ENCODE measurements around the gene PLA2G12B.
"Not testable (repeated sequence)": the region's sequence is repeated elsewhere in the genome, so short reads cannot be mapped to it uniquely, and the experiment has no call there.

The PLA2G12B gene

GRCh38 chr10:72935361-72935760 is 19.2 kb downstream of the PLA2G12B start:
- no peak for DNase-seq (ENCODE audit: low read depth)

- no peak for DNase-seq (ENCODE audit: low read depth)
Measured at GRCh38 chr10:72932259-72933015, 22.2 kb downstream of the PLA2G12B start.

DNA sequence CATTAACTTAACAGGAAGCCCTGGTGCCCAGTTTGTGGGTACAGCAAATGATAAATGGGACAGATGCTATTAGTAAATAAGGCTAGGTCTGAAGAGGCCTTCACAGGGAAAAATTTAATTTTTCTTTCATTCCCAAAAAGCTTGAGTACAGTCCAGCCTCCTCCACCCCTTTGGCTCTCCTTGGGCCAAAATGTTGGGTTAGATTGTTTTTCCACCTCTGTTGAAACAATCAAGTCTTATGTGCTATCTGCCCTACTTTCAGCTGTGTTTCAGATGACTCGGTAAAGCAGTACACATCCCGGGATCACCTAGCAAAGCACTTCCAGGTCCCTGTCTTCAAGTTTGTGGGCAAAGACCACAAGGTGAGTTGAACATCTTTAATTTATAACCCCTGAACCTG is 24.3 kb downstream of the PLA2G12B start:
- DNase-seq (ENCODE audit: low read depth) = no peak

DNA sequence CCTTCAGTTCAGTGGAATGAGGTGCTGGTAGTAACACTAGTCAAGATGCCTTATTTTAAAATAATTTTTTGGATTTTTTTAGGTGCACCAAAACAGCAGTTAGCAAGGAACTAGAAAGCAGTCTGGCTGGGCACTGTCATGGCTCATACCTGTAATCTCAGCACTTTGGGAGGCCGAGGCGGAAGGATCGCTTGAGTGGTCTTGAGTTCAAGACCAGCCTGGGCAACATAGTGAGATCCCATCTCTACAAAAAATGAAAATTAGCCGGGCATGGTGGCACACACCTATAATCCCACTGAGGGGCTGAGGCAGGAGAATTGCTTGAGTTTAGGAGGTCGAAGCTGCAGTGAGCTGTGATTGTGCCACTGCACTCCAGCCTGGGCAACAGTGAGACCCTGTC is 25.8 kb downstream of the PLA2G12B start:
- no peak for DNase-seq (ENCODE audit: low read depth)

- DNase-seq (ENCODE audit: low read depth) = no peak
Measured at GRCh38 chr10:72927485-72927884, 27.1 kb downstream of the PLA2G12B start.

GRCh38 chr10:72925951-72926465 is 28.6 kb downstream of the PLA2G12B start:
- DNase-seq (ENCODE audit: low read depth) = no peak

GRCh38 chr10:72924351-72924750 is 30.3 kb downstream of the PLA2G12B start:
- no peak for DNase-seq (ENCODE audit: low read depth)

DNA sequence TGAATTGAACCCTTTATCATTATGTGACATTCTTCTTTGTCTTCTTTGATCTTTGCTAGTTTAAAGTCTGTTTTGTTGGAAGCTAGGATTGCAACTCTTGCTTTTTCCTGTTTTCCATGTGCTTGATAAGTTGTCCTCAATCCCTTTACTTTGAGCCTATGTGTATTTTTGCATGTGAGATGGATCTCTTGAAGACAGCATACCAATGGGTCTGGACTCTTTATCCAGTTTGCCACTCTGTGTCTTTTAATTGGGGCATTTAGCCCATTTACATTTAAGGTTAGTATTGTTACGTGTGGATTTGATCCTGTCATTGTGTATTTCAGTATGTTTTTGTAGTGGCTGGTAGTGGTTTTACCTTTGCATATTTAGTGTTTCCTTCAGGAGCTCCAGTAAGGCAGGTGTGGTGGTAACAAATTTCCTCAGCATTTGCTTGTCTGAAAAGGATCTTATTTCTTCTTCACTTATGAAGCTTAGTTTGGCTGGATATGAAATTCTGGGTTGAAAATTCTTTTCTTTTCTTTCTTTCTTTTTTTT is 33.4 kb downstream of the PLA2G12B start:
- DNase-seq (ENCODE audit: low read depth) = not testable (repeated sequence)

- DNase-seq (ENCODE audit: low read depth) = no peak
Measured at GRCh38 chr10:72918352-72918751, 36.3 kb downstream of the PLA2G12B start.

DNA sequence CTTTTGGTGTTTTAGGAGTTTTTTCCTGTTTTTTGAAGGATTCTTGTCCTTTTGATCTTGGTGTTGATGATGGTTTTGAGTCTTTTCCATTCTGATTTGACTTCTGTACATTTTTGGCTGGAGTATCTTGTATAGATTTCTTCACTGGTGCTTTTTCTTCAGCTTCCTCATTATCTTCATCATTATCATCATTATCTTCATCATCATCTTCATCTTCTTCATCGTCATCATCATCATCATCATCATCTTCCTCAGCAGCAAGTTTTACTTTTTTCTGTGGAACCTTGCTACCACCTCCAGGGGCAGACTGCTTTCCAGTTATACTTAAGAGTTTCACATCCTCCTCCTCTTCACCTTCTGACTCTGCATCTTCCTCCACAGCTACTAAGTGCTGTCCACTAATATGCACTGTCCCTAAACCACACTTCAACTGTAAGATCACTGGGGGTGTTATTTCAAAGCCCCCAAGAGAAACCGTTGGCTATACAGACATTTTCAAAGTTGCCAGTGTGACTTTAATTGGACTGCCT is 36.7 kb downstream of the PLA2G12B start:
- not testable (repeated sequence) for DNase-seq (ENCODE audit: low read depth)

GRCh38 chr10:72917201-72917600 is 37.4 kb downstream of the PLA2G12B start:
- DNase-seq (ENCODE audit: low read depth) = not testable (repeated sequence)

DNA sequence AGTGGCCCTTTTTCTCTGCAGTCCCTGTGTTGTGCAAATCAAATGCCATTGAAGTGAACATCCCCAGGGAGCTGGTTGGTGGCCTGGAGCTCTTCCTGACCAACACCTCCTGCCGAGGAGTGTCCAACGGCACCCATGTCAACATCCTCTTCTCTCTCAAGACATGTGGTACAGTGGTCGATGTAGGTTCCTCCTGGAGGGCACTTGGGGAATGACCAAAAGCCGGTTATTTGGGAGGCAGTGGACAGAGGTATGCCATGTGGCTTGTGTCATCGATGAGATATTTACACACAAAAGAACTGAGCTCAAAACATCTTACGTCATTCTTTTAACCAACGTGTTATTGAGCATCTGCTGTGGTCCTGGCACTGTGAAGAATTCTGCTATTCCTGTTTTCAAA is 41.3 kb downstream of the PLA2G12B start:
- no peak for DNase-seq (ENCODE audit: low read depth)

DNA sequence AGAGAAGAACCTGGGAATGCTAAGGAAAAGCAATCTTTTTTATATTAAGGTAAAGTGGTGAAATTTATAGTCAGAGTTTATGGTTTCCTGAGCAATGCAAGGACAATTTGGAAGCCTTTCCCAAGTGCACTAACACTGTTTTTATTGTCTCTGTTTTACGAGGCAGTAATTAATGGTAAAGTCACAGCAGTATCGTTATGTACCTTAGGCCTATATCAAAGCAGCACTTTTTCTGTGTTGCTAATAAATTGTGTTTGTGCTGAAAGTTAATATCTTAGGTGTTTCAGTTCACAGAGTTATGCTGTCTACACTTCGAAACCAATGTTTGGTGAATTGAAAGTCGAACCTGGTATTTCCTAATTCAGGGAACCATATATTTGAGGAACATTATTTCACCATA is 41.9 kb downstream of the PLA2G12B start:
- DNase-seq (ENCODE audit: low read depth) = no peak

- no peak for DNase-seq (ENCODE audit: low read depth)
Measured at GRCh38 chr10:72911758-72912157, 42.8 kb downstream of the PLA2G12B start.

GRCh38 chr10:72910705-72911104 is 43.9 kb downstream of the PLA2G12B start:
- DNase-seq (ENCODE audit: low read depth) = no peak

DNA sequence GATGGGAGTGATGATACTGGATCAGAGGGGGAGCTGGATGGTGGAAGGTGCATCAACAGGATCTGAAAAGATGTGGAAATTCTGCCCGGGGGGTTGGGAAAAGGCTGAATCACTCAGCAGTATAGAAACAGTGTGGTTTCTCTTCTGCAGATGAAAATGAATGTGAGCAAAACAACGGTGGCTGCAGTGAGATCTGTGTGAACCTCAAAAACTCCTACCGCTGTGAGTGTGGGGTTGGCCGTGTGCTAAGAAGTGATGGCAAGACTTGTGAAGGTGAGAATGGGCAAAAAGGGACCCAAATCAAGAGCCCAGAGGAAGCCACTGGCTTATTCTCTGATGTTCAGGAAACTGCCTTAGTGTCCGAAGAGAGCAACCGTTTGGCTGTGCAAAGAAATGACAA is 48.2 kb downstream of the PLA2G12B start:
- no peak for DNase-seq (ENCODE audit: low read depth)

- no peak for DNase-seq (ENCODE audit: low read depth)
Measured at GRCh38 chr10:72904806-72905205, 49.8 kb downstream of the PLA2G12B start.

GRCh38 chr10:72903941-72904446 is 50.6 kb downstream of the PLA2G12B start:
- not testable (repeated sequence) for DNase-seq (ENCODE audit: low read depth)

- DNase-seq (ENCODE audit: low read depth) = no peak
Measured at GRCh38 chr10:72899545-72899944, 55.1 kb downstream of the PLA2G12B start.

- DNase-seq (ENCODE audit: low read depth) = no peak
Measured at GRCh38 chr10:72898616-72899015, 56.0 kb downstream of the PLA2G12B start.

GRCh38 chr10:72895236-72895850 is 59.3 kb downstream of the PLA2G12B start:
- DNase-seq (ENCODE audit: low read depth) = no peak

- no peak for DNase-seq (ENCODE audit: low read depth)
Measured at GRCh38 chr10:72893136-72893798, 61.3 kb downstream of the PLA2G12B start, which contains the start of gene OIT3. Gene OIT3, plus strand, starts transcription at chr10:72893739. Its CDS starts 60 bp downstream, at chr10:72893799.

Measured in stimulated activated CD8-positive, alpha-beta memory T cell treated with anti-CD3 and anti-CD28 coated beads, Interleukin-7, amount 100 ng/mL, for 24 hours (primary cell).